ENCODE results near the gene ACBD6. TPM values are rescaled to one million over a fixed set of nuclear protein-coding genes. Genes with fewer than 3 reads are reported as not detected.

Gene ACBD6
- total and polyA plus RNA-seq, 2 of the 4 experiments (the other 2 are of a cell fraction): 52.5 to 59.1 TPM

GRCh38 chr1:180533266-180533987 is 31.1 kb upstream of the ACBD6 start:
- no peak for TF ChIP-seq MXI1 (IDR thresholded peaks at IDR 0.05; ENCODE audit: borderline replicate concordance, low read depth, low read length)
- TF ChIP-seq CTCF (conservative IDR thresholded peaks at IDR 0.05; ENCODE audit: low read depth, low read length): peak; percentile 91
- TF ChIP-seq RAD21 (IDR thresholded peaks at IDR 0.05; ENCODE audit: low read length): peak; percentile 96
- peak; percentile 93 for TF ChIP-seq SMC3 (IDR thresholded peaks at IDR 0.05; ENCODE audit: low read depth, low read length)
- no peak overlapping the region for H3K14ac ChIP-seq (replicated peaks; ENCODE audit: low read depth, low read length)
- H2BK20ac ChIP-seq (ENCODE audit: low read depth, low read length): no peak overlapping the region; the same call in 1 of the 2 replicates
- no peak overlapping the region for H3K23ac ChIP-seq (ENCODE audit: low read depth, low read length)
- H3K9ac ChIP-seq (ENCODE audit: low read depth, low read length): no peak overlapping the region
- intact Hi-C loops (cut with micrococcal nuclease) (loop anchor here (2.0 to 5.0 kb wide), 3 partner anchors 99 to 634 kb away; partner anchors contain the start of gene XPR1), in situ Hi-C loops (cut with MboI; ENCODE audit: low sequenced_read_pairs) (no loop called here), dilution Hi-C loops (cut with HindIII; ENCODE audit: low sequenced_read_pairs, unreplicated experiment) (no loop called here)
- no CpG with 5 or more reads among the region's 10 CpGs for WGBS, 2 experiments (ENCODE audit: extremely low coverage in 2 of 2, insufficient read length in 1 of 2)
- H3K4ac ChIP-seq (ENCODE audit: low read depth, low read length): no peak overlapping the region
- H3K36me3 ChIP-seq (ENCODE audit: control insufficient read depth, insufficient read depth, low read length): no peaks in the 10 kb centered on the region
- H2BK15ac ChIP-seq (ENCODE audit: low read depth, low read length): no peak overlapping the region
- H3K9me1 ChIP-seq (ENCODE audit: insufficient read depth, low read length): no peaks in the 10 kb centered on the region
- DNase-seq (peak; percentile 64), ATAC-seq (ENCODE audit: low read depth) (peak; percentile 75)
- H3K18ac ChIP-seq (ENCODE audit: low read depth, low read length): no peak overlapping the region
- no peak overlapping the region for H4K8ac ChIP-seq (ENCODE audit: low read depth in 2 of 2, low read length in 2 of 2)
- no peak overlapping the region for H2BK5ac ChIP-seq (ENCODE audit: low read depth, low read length, poor library complexity, severe bottlenecking)
- H3K4me3 ChIP-seq (ENCODE audit: insufficient read depth, low read depth, low read length): no peak overlapping the region
- no TSS peak for BruUV-seq (replicated peaks)
- H3K9me3 ChIP-seq (ENCODE audit: control insufficient read depth, insufficient read depth, low read length): no peaks in the 10 kb centered on the region
- H3K4me1 ChIP-seq (ENCODE audit: control insufficient read depth, insufficient read depth, low read length): no peaks in the 10 kb centered on the region
- H4K5ac ChIP-seq (ENCODE audit: low read depth, low read length): no peak overlapping the region
- no peak overlapping the region for H2AK9ac ChIP-seq (replicated peaks; ENCODE audit: low read depth, low read length, poor library complexity)
- ChIA-PET POLR2A (ENCODE audit: unreplicated experiment) (no interaction called here), CTCF (interaction anchor here (0.7 to 2.5 kb wide), 6 partner anchors 17 to 380 kb away, joined by 3 to 8 read pairs (median 6); partner anchors contain the start of gene KIAA1614)
- no peak overlapping the region; the same call in 1 of the 2 replicates for H4K91ac ChIP-seq (ENCODE audit: insufficient read depth, low read depth, low read length)
- no peak overlapping the region for H2AK5ac ChIP-seq (ENCODE audit: low read depth, low read length)
- H2AFZ ChIP-seq (replicated peaks; ENCODE audit: low read length, poor library complexity): no peak overlapping the region
- H3K79me1 ChIP-seq (ENCODE audit: low read depth in 1 of 2, low read length in 2 of 2): no peaks in the 10 kb centered on the region
- no peak overlapping the region for H3K56ac ChIP-seq (ENCODE audit: extremely low read depth, insufficient read depth, low read length)
- H4K20me1 ChIP-seq (ENCODE audit: insufficient read depth, low read length): no peaks in the 10 kb centered on the region
- H3K4me2 ChIP-seq (ENCODE audit: low read depth, low read length): no peak overlapping the region
- no peak overlapping the region for H3K27ac ChIP-seq (ENCODE audit: insufficient read depth, low read length)
- 0 out of 2 replicates have a peak, but pooled peaks cover 2% of the 10 kb centered on the region for H3K27me3 ChIP-seq (ENCODE audit: control insufficient read depth, insufficient read depth, low read length)
- no peak overlapping the region; the same call in 1 of the 2 replicates for H2BK120ac ChIP-seq (ENCODE audit: low read depth, low read length)
